CD4-positive, alpha-beta T cell treated with Interleukin-6 at 100 ng/mL for 8 hours (primary cell): Measurements from ENCODE around the gene HBG1.
"Not testable (repeated sequence)": the region's sequence is repeated elsewhere in the genome, so short reads cannot be mapped to it uniquely, and the experiment has no call there.

Experiments used
- DNase-seq: peaks from one replicate; pipeline ENCODE4 v3.0.0-alpha.2; 2020; ENCODE audit warnings: mixed read lengths, low spot score

Gene HBG1

GRCh38 chr11:5277807-5278382, 28.2 kb upstream of the HBG1 start:
- DNase-seq, result no peak

GRCh38 chr11:5276697-5277096, 27.0 kb upstream of the HBG1 start:
- no peak for DNase-seq

GRCh38 chr11:5275369-5276110, 25.9 kb upstream of the HBG1 start:
- DNase-seq, result no peak

GRCh38 chr11:5274395-5274794, 24.7 kb upstream of the HBG1 start:
- DNase-seq, result no peak

GRCh38 chr11:5272395-5273017, 22.8 kb upstream of the HBG1 start:
- DNase-seq, result no peak

GRCh38 chr11:5269715-5270147, 20.1 kb upstream of the HBG1 start, which contains the start of gene HBE1:
TSS of gene HBE1 (minus strand) at chr11:5269945. CDS start at chr11:5269890, 55 bp downstream.
- no peak for DNase-seq

GRCh38 chr11:5267033-5267563, 17.4 kb upstream of the HBG1 start:
- no peak for DNase-seq

GRCh38 chr11:5266609-5267008, 17.0 kb upstream of the HBG1 start:
- DNase-seq, result no peak

GRCh38 chr11:5265832-5266231, 16.2 kb upstream of the HBG1 start:
- DNase-seq, result no peak

GRCh38 chr11:5258543-5259262, 9.0 kb upstream of the HBG1 start:
- no peak for DNase-seq

- no peak for DNase-seq
Measured at GRCh38 chr11:5257296-5257695, 7.6 kb upstream of the HBG1 start.

GRCh38 chr11:5254646-5255413, 5.2 kb upstream of the HBG1 start, which contains the start of gene HBG2:
TSS of gene HBG2 (minus strand) at chr11:5254781. CDS start at chr11:5254728, 53 bp downstream.
- not testable (repeated sequence) for DNase-seq

GRCh38 chr11:5254023-5254422, 4.4 kb upstream of the HBG1 start:
- not testable (repeated sequence) for DNase-seq

GRCh38 chr11:5253440-5253839, 3.8 kb upstream of the HBG1 start:
- DNase-seq, result not testable (repeated sequence)

GRCh38 chr11:5252919-5253265, 3.2 kb upstream of the HBG1 start:
- no peak for DNase-seq

- no peak for DNase-seq
Measured at GRCh38 chr11:5252192-5252918, 2.7 kb upstream of the HBG1 start.

GRCh38 chr11:5251746-5252145, 2.1 kb upstream of the HBG1 start:
- DNase-seq, result no peak

- DNase-seq, result no peak
Measured at GRCh38 chr11:5250543-5251204, 1.0 kb upstream of the HBG1 start.

- DNase-seq, result not testable (repeated sequence)
Measured at GRCh38 chr11:5248498-5248897, 1.2 kb downstream of the HBG1 start.

- DNase-seq, result no peak
Measured at GRCh38 chr11:5247472-5248192, 2.0 kb downstream of the HBG1 start.
